PFSK-1 (cell line): ENCODE data around the gene PRICKLE3.

Experiments
- FOXP2 ChIP-seq: optimal IDR thresholded peaks from 2 replicates; pipeline ENCODE3; 2011; ENCODE audit warnings: borderline replicate concordance, control low read depth, inconsistent platforms; ENCODE audit not compliant: insufficient read depth; ENCODE audit errors: extremely low read length, extremely low read depth
- POLR2AphosphoS5 ChIP-seq: IDR thresholded peaks from 2 replicates; pipeline ENCODE4 v1.6.1; 2012; ENCODE audit warnings: low read depth, mild to moderate bottlenecking, control low read depth, low read length, moderate library complexity
- SIN3A ChIP-seq: IDR thresholded peaks from 2 replicates; pipeline ENCODE4 v1.6.1; 2012; ENCODE audit warnings: mild to moderate bottlenecking, low read length, moderate library complexity, borderline replicate concordance; ENCODE audit not compliant: insufficient read depth
- TAF1 ChIP-seq: IDR thresholded peaks from 2 replicates; pipeline ENCODE4 v1.6.1; 2012; ENCODE audit warnings: low read length, control low read depth, borderline replicate concordance; ENCODE audit not compliant: insufficient read depth
- TF ChIP-seq, protein P1 (sequence below), 2 experiments: IDR thresholded peaks; 2 replicates each; pipeline versions ENCODE4 v1.6.1 to v1.8.0; 2011 to 2012; ENCODE audit warnings: low read depth in 2 of 2, low read length in 2 of 2, control low read depth in 1 of 2, inconsistent platforms in 1 of 2, mild to moderate bottlenecking in 1 of 2, moderate library complexity in 1 of 2; ENCODE audit not compliant: insufficient read depth in 1 of 2

PRICKLE3 gene

DNA sequence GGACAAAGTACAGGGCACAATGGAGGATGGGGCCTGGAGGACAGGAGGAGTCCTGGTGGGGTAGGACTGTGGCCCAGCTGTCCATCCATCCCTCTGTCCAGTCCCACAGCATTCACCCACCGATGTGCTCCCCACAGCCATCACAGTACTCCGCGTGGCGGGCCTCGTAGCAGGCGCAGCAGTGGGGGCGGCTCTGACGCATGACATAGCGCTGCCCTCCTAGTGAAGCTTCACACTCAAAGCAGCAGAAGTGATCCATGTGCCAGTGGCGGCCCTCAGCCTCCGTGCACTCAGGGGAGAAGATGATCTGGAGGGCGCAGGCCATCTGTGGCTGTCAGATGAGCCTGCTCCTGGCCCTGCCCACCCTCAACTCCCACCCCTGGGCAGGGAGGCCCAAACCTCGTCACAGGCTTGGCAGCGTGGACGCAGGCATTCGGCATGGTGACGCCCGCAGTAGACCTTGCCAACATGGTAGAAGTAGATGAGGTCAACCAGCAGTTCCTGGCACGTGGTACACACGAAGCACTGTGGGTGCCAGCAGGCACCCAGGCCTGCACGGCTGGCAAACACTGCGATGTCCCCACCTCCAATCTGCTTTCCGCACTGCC lies 8.2 kb downstream of the PRICKLE3 start:
- TF ChIP-seq POLR2AphosphoS5 = no peak
- TF ChIP-seq, protein P1, sequence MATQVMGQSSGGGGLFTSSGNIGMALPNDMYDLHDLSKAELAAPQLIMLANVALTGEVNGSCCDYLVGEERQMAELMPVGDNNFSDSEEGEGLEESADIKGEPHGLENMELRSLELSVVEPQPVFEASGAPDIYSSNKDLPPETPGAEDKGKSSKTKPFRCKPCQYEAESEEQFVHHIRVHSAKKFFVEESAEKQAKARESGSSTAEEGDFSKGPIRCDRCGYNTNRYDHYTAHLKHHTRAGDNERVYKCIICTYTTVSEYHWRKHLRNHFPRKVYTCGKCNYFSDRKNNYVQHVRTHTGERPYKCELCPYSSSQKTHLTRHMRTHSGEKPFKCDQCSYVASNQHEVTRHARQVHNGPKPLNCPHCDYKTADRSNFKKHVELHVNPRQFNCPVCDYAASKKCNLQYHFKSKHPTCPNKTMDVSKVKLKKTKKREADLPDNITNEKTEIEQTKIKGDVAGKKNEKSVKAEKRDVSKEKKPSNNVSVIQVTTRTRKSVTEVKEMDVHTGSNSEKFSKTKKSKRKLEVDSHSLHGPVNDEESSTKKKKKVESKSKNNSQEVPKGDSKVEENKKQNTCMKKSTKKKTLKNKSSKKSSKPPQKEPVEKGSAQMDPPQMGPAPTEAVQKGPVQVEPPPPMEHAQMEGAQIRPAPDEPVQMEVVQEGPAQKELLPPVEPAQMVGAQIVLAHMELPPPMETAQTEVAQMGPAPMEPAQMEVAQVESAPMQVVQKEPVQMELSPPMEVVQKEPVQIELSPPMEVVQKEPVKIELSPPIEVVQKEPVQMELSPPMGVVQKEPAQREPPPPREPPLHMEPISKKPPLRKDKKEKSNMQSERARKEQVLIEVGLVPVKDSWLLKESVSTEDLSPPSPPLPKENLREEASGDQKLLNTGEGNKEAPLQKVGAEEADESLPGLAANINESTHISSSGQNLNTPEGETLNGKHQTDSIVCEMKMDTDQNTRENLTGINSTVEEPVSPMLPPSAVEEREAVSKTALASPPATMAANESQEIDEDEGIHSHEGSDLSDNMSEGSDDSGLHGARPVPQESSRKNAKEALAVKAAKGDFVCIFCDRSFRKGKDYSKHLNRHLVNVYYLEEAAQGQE (IDR thresholded peaks at IDR 0.05; ENCODE audit: insufficient read depth in 1 of 2, low read depth in 2 of 2, low read length in 2 of 2) = no peak
- TF ChIP-seq SIN3A = no peak
- TF ChIP-seq TAF1 = no peak
- no peak for TF ChIP-seq FOXP2

DNA sequence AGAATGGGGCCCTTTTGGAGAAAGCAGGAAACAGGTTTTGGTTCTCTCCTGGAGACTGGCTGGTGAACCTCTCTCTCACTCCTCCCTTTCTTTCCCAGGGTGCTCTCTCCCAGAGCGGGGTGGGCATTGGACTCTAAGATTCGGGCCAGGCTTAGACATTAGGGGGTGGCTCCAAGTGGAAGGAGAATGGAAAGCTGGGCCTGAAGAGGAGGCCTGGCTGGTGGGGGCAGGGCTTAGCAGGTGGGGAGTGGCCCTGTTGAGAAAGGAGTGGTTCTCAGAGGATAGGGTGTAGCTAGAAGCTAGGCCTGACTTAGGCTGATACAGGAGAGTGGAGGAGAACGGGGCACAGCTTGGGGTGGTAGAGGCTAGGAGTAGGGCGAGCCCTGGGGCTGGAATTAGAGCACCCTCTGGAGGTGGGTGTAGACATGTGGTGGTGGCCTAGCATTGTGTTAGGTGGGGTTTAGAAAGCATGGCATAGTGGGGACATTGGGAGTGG lies 8.8 kb downstream of the PRICKLE3 start:
- TF ChIP-seq POLR2AphosphoS5 (no peak), SIN3A (no peak), TAF1 (no peak), FOXP2 (no peak)
- TF ChIP-seq, protein P1 (IDR thresholded peaks at IDR 0.05; ENCODE audit: insufficient read depth in 1 of 2, low read depth in 2 of 2, low read length in 2 of 2) = no peak

DNA sequence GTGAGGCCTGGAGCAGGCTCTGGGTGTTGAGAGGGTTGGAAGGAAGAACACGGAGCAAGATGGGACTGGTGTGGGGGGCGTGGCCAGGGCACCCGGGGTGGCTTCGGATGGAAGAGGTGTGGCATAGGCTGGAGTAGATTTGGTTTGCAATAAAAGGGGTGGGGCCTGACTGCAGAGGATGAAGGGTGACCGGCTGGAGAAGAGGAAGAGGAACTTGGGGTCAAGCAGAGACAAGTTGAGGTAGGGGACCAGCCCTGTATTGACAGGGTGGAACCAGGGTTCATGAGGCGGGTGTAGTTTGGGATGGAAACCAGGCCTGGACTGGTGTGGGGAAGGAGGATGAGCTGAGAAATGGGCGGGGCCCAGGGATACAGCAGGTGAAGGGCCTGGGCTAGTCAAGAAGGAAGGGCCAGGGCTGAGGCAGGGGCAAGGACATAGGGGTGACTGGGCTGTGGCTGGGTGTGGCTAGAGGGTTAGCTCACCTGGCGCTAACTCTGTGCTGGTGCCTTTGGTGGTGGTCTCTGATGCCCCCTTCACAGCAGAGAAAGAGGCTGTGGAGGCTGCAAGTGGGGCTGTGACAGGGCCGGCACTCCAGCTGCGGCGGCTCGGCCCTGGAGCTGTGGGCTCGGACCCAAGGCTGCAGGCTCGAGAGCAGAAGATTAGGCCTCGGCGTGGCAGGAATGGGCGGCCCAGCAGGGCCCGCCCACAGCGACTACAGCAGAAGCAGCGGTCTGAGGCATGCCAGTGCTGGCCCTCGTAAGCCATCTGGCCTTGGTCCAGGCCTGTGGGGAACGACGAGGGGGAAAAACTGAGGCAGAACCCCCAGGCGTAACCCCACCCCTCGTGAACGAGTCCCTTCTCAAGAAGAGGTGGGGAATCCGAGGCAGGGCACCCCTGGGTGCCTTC lies 9.5 kb downstream of the PRICKLE3 start:
- TF ChIP-seq SIN3A (no peak), TAF1 (no peak)
- TF ChIP-seq, protein P1 (IDR thresholded peaks at IDR 0.05; ENCODE audit: insufficient read depth in 1 of 2, low read depth in 2 of 2, low read length in 2 of 2) = no peak

DNA sequence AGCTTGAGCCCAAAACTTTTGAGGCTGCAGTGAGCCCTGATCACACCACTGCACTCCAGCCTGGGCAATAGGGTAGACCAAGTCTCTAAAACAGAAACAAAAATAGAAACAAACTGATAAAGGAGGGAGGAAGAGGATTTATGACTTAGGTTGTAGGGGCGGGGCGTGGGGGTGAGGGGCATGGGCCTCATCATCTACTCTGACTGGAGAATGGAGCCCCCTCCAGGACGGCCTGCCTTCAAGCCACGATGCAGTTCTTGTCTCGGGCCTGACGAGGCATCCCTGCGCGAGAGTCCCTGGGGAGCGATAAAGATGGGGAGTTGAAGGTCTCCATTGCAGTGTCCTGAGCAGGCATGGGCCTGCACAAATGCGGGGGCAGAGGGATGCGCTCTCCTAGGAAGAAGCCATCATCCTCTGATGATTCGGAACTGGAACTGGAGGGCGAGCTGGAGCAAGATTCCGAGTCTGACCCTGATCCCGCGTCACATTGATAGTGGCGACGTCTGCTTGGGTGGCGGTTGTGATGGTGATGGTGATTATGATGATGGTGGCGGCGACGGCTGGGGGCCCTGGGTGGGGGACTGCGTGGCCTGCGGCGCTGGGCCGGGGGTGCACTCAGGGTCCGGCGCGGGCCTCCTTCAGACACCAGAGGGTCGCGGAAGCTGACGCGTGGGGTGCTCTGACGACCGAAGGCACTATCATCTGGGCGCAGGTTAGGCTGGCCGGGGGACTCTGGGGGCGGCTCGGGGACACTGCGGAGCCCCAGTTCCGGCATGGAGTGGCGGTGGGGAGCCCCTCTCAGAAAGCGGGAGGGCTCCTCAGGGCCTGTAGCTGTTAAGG lies 10.5 kb downstream of the PRICKLE3 start:
- TF ChIP-seq SIN3A = no peak
- no peak for TF ChIP-seq FOXP2

DNA sequence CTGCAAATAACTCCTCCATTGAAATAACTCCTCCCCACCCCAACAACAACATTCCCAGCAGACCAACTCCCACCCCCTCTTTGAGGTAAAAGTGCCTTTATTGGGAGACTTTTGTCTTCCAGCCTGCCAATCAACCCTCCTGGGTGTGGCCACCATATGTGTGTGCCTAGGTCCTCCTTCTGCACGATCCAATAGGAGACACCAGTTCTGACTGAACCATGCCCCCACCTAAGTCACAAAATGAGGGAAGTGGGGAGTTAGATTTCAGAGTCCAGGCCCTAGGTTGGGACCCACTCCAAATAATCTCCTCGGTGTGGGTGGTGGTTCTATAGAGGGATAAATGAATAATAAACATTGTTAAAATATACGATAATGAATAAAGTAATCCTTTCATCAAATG lies 11.4 kb downstream of the PRICKLE3 start:
- TF ChIP-seq TAF1 = no peak
- TF ChIP-seq POLR2AphosphoS5 = no peak
- no peak for TF ChIP-seq FOXP2
- TF ChIP-seq, protein P1 (IDR thresholded peaks at IDR 0.05; ENCODE audit: insufficient read depth in 1 of 2, low read depth in 2 of 2, low read length in 2 of 2) = no peak
- no peak for TF ChIP-seq SIN3A
